Left kidney (tissue), 2 donors: ENCODE measurements around the gene IREB2. TPM values are rescaled to one million over a fixed set of nuclear protein-coding genes. Genes with fewer than 3 reads are reported as not detected.
"Not testable (repeated sequence)": the region's sequence is repeated elsewhere in the genome, so short reads cannot be mapped to it uniquely, and the experiment has no call there.

Experiments used
- DNase-seq: peaks from one replicate; pipeline ENCODE4 v3.0.0-alpha.2; 2013
- polyA plus RNA-seq: library from polyadenylated mRNA; unstranded; fragments of 120-200 nt; gene quantifications from one replicate; pipeline ENCODE4 v1.2.1, GENCODE V29; 2013; ENCODE audit not compliant: insufficient read length

Gene IREB2
- polyA plus RNA-seq, 1 donor: 86.9 TPM

DNA sequence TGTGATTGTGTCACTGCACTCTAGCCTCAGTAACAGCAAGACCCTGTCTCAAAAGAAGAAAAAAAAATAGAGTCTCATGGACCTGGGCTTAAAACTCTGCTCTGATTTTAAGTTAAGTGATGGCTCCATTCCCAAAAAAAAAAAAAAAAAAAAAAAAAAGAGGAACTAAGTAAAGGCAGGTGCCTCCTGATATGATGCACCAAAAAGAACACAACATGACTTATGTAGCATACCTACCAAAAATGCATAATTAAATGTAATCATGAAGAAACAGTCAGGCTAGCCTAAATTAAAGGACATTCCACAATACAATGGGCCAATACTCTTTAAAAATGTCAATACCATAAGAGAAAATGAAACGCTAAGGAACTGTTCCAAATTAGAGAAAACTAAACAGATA, 5.4 kb upstream of the IREB2 start:
- DNase-seq: no peak

DNA sequence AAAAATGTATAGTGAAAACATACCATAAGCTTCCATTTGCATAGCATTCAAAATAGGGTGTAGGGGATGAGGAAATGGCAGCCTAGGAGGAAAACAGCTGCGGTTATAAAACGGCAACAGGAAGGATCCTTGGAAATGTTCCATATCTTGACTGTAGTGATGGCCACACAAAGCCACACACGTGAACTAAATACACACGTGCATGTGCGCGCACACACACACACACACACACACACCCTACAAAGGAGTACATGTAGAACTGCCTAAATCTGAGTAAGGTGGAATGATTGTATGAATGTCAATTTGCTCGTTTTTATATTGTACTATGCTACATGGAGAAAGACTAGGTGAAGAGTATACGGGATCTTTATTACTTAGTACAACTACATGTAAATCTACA, 3.9 kb upstream of the IREB2 start:
- no peak for DNase-seq

DNA sequence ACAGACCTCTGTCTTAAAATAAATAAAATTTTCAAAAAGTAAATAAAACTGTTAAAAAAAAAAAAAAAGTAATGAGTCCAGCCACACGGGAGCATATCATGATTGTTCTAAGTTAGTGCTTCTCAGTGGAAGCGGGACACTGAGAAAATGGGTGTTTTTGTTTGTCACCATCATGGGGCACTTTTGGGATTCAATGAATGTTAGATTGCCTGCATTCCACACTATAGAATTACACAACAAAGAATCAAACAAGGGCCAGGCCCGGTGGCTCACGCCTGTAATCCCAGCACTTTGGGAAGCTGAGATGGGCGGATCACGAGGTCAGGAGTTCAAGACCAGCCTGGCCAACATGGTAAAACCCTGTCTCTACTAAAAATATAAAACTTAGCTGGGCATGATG, 3.3 kb upstream of the IREB2 start:
- DNase-seq: not testable (repeated sequence)

GRCh38 chr15:78437107-78437761, 782 bp upstream of the IREB2 start:
- no peak for DNase-seq

GRCh38 chr15:78438619-78439285, 736 bp downstream of the IREB2 start:
- peak; percentile 25 for DNase-seq

DNA sequence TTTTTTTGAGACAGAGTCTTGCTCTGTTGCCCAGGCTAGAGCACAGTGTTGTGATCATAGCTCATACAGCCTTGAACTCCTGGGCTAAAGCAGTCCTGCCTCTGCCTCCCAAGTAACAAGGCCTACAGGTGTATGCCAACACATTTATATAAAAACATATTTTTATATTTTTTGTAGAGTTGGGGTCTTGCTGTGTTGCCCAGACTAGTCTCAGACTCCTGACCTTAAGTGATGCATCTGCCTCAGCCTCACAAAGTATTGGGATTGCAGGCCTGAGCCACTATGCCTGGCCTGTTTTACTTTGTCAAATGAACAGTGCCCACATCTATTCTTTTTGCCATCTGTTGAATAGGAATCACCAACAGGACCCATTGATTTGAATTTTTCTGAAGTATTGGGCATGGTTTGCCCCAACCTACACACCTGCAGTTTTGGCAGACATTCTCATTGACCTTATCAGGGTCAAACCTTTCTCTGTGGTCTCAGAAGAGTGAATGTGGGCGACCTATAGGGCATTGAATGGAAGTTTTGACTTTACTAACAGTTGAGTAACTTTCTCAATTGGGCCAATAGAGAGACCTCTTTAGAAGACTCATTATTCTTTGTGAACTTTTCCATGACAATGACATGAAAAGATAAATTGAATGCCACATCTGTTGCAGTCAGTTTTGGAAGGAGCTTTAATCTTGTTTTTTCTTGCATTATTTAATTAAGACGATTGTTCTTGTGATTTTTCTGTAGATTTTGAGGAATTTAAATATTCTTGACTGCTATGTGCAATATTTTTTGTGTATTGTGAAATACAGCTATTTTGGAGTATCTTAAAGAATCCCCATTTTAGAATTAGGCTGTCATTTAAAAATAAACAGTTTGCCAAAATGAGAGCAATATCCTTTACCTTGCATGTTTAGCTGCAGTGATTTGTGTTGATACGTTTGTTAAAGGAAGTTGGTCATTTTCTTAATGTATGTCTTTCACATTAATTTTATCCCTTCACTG, 2.7 kb downstream of the IREB2 start:
- no peak for DNase-seq

GRCh38 chr15:78444255-78444654, 6.2 kb downstream of the IREB2 start:
- no peak for DNase-seq

DNA sequence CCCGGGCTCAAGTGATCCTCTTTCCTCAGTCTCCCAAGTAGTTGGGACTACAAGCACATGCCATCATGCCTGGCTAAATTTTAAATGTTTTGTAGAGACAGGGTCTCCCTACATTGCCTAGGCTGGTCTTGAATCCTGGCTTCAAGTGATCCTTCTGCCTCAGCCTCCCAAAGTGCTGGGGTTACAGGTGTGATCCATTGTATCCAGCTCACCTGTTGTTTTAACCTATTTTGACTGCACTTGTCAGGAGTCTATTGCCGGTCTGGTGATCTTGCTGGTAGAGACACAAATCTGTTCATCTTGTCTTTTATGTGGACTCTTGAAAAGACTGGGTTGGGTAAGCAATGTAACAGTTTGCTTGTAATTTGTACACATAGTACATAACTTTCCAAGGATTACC, 7.9 kb downstream of the IREB2 start:
- DNase-seq: no peak

DNA sequence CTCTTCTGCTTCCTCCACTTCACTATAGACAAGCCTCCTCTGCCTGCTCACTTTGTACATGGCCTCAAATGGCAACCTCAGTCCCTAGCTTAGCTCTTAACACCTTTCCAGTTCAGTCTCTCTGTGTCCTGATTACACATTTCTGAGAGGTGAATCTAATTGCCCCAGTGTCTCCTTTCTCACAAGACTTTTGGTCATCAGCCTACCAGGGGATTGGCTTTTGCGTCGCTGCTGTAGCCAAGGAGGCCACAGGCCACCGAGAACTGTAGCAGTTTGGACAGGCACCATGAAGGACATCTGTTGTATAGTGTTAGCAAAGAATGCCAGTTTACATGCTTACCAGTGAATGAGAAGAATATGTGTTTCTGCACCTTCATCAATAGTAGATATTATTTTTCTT, 8.5 kb downstream of the IREB2 start:
- no peak for DNase-seq

- no peak for DNase-seq
These were observed 10.6 kb downstream of the IREB2 start for GRCh38 chr15:78448441-78449219.

- no peak for DNase-seq
These were observed 11.4 kb downstream of the IREB2 start for GRCh38 chr15:78449220-78449999.

GRCh38 chr15:78450285-78450858, 12.4 kb downstream of the IREB2 start:
- no peak for DNase-seq

DNA sequence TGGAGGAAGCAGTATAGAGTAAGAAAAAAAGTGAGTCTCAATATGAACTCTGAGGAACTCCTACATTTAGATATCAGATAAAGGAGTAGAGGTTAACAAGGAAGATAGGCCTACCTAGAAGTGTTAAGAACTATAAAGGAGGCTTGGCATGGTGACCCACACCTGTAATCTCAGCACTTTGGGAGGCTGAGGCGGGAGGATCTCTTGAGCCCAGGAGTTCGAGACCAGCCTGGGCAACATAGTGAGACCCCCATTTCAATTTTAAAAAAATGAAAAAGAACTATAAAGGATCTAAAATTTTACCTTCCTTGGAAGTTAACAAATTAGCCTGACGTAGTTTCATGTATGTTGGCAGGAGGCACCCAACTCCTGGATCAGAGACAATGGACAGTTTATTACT, 14.5 kb downstream of the IREB2 start:
- no peak for DNase-seq

- no peak for DNase-seq
These were observed 15.4 kb downstream of the IREB2 start for GRCh38 chr15:78453447-78453846.

- DNase-seq: no peak
These were observed 17.0 kb downstream of the IREB2 start for GRCh38 chr15:78454992-78455391.

- DNase-seq: no peak
These were observed 17.7 kb downstream of the IREB2 start for GRCh38 chr15:78455749-78456148.

DNA sequence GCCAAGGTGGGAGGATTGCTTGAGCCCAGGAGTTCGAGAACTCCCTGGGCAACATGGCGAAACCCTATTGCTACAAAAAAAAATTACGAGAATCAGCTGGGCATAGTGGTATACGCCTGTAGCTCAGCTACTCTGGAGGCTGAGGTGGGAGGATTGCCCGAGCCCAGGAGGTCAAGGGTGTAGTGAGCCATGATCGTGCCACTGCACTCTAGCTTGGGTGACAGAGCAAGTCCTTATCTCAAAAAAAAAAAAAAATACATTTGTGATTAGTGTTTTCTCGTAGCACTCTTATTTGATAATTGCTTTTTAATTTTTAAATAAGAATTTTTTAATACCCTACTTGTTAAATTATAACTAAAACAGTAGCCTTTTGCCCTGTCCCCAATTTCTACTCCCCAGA, 18.4 kb downstream of the IREB2 start:
- no peak for DNase-seq

- peak; percentile 22 for DNase-seq
These were observed 19.1 kb downstream of the IREB2 start for GRCh38 chr15:78457101-78457500.

DNA sequence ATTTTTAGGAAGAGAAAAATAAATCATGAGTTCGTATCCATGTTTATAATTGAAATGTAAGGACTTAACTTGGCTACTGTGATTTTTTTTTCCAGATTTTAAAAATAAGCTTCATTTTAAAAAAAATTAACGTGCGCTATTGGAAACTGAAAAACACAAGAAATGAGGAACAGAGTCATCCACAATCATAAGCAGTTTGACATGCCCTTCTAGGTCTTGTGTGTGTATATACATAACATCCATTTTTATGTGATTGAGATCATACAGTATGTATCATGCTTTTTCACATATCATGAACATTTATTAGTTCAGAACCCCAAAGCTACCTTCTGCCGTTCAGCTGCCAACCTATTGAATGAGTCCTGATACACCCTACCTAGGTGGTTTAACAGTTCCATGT, 22.7 kb downstream of the IREB2 start:
- no peak for DNase-seq

DNA sequence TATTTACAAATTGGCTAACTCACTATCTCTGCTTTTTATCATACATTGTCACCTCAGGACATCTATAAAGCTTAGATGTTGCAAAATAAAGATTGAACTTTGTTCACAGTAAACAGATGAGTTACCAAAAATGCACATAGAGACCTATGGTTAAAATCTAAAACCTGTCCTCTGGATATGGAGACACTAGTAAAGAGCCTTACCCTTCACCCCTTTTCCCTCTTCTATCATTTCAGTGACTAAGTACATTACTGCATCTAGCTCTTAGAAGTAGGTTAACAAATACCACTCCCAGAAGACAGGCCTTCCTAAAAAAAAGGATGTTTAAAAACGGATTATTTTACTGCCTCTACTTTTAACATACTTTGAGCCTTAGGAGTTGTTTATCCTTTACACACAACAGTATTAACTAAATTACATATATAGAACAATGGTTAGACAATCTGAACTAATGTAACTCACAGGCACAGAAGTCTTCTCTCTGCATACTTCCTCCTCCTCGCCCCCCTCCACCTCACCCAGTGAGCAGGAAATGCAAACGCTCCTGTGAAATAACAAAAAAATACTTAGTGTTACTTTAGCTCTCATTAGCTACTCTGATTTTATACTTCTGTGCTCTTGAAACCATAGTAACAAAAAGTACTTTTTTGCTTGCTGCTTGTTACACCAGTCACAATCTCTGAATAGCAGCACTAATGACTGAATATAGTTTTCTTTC, 23.3 kb downstream of the IREB2 start:
- DNase-seq: no peak
